Transverse colon (tissue), 4 donors: Measurements from ENCODE around the gene NUDT21. TPM values are rescaled to one million over a fixed set of nuclear protein-coding genes. Genes with fewer than 3 reads are reported as not detected.

ENCODE experiments used
- DNase-seq: peaks from one replicate; pipeline ENCODE4 v3.0.0-alpha.2; 2019
- H3K27ac ChIP-seq, 4 donors: fragments of 200-600 bp; sonication (generic); 2 replicates each; pipeline ENCODE4 v1.5.1; 2016 to 2018; ENCODE audit warnings: inconsistent platforms in 4 of 4
- H3K27me3 ChIP-seq: fragments of 200-600 bp; sonication (generic); 2 replicates; pipeline ENCODE4 v1.5.1; 2017; ENCODE audit warnings: inconsistent platforms
- H3K36me3 ChIP-seq, 4 donors: fragments of 200-600 bp; sonication (generic); 2 replicates each; pipeline ENCODE4 v1.5.1; 2017 to 2019; ENCODE audit warnings: inconsistent platforms in 4 of 4
- H3K4me1 ChIP-seq, 4 donors: fragments of 200-600 bp; sonication (generic); 2 replicates each; pipeline ENCODE4 v1.5.1; 2017 to 2020; ENCODE audit warnings: inconsistent platforms in 4 of 4
- H3K4me3 ChIP-seq, 4 donors: fragments of 200-600 bp; sonication (generic); 1 replicate in 1 of 4; 2 replicates in 3 of 4; pipeline versions ENCODE4 v1.5.1 to v1.6.1; 2017 to 2019; ENCODE audit warnings: inconsistent platforms in 4 of 4
- H3K9me3 ChIP-seq, 2 donors: fragments of 200-600 bp; sonication (generic); 2 replicates each; pipeline ENCODE4 v1.5.1; 2017 to 2019; ENCODE audit warnings: inconsistent platforms in 2 of 2
- CTCF ChIP-seq, 5 experiments: fragments of 200-600 bp in 3 of 5; fragments of 450-650 bp in 2 of 5; sonication (generic) in 3 of 5; IDR thresholded peaks; 1 replicate in 2 of 5; 2 replicates in 3 of 5; pipeline ENCODE4 v1.5.1; 2016 to 2017; ENCODE audit warnings: antibody characterized with exemption in 5 of 5, inconsistent platforms in 3 of 5, mild to moderate bottlenecking in 2 of 5, moderate library complexity in 1 of 5
- EP300 ChIP-seq: sonication (generic); formaldehyde crosslinking; IDR thresholded peaks from one replicate; pipeline ENCODE4 v1.6.1; 2017; ENCODE audit warnings: antibody characterized with exemption, low read depth
- POLR2A ChIP-seq: fragments of 450-650 bp; IDR thresholded peaks from one replicate; pipeline ENCODE4 v1.6.1; 2016; ENCODE audit warnings: antibody characterized with exemption, mild to moderate bottlenecking, moderate library complexity
- POLR2AphosphoS5 ChIP-seq, 3 donors: sonication (generic); formaldehyde crosslinking; IDR thresholded peaks; one replicate each; pipeline ENCODE4 v1.6.1; 2016; ENCODE audit warnings: antibody characterized with exemption in 3 of 3
- WGBS, 2 donors: methylation state at CpG; one replicate each; pipeline ENCODE4 v1.1.5; 2018; ENCODE audit warnings: low coverage in 1 of 2; 5-methylcytosine and 5-hydroxymethylcytosine counted together
- in situ Hi-C, 4 donors: fragments of 200-750 bp; cut with MboI; loops; one replicate each; pipeline versions ENCODE4 v1.15.0 to v1.15.1; 2017; ENCODE audit warnings: low sequenced_read_pairs in 3 of 4, low pct_ligation_motif_present in 1 of 4, low pct_unique_long_range_greater_than_20kb in 1 of 4
- intact Hi-C: fragments of 100-400 bp; cut with DNase I; formaldehyde crosslinking; loops from one replicate; pipeline ENCODE4 v1.15.1; 2023; ENCODE audit warnings: low total_unique reads
- total RNA-seq, 4 donors: library from RNA; depleted of rRNA; stranded (reverse); fragments of >200 nt; gene quantifications; one replicate each; pipeline ENCODE4 v1.1.0, GENCODE V29; 2016

The NUDT21 gene
- total RNA-seq, 4 donors from 2014 or later, result 7.5 to 41.9 (median 23.0) TPM

GRCh38 chr16:56475201-56475600, 24.1 kb upstream of the NUDT21 start:
- in situ Hi-C loops (no loop called here), intact Hi-C loops (no loop called here)
- no peak for DNase-seq
- no peaks in the 10 kb centered on the region for H3K4me1 ChIP-seq
- WGBS, 2 donors, result 87% methylated on average over 2 of the region's 2 CpGs; no CpG with 5 or more reads in 1 of the 2 donors
- H3K27me3 ChIP-seq, result no peaks in the 10 kb centered on the region
- H3K4me3 ChIP-seq, result no peak overlapping the region
- H3K36me3 ChIP-seq, result peaks cover 0 to 72% (median 35%) of the 10 kb centered on the region in 4 donors
- H3K27ac ChIP-seq, result no peak overlapping the region
- H3K9me3 ChIP-seq, result no peaks in the 10 kb centered on the region
- no peak for TF ChIP-seq POLR2A
- no peak for TF ChIP-seq EP300
- TF ChIP-seq CTCF (IDR thresholded peaks at IDR 0.05), result no peak
- no peak for TF ChIP-seq POLR2AphosphoS5 (IDR thresholded peaks at IDR 0.05)

GRCh38 chr16:56470666-56471065, 19.5 kb upstream of the NUDT21 start:
- Histone ChIP-seq H3K36me3 (peaks cover 0 to 89% (median 42%) of the 10 kb centered on the region in 4 donors), H3K27me3 (no peaks in the 10 kb centered on the region)
- TF ChIP-seq EP300, result no peak
- no peak for TF ChIP-seq CTCF (IDR thresholded peaks at IDR 0.05)
- no peak for TF ChIP-seq POLR2A
- TF ChIP-seq POLR2AphosphoS5 (IDR thresholded peaks at IDR 0.05), result no peak

GRCh38 chr16:56470232-56470631, 19.1 kb upstream of the NUDT21 start:
- H3K27me3 ChIP-seq, result no peaks in the 10 kb centered on the region
- no peak overlapping the region for H3K4me3 ChIP-seq
- no peak for DNase-seq
- H3K9me3 ChIP-seq, result no peaks in the 10 kb centered on the region
- in situ Hi-C loops, result no loop called here
- WGBS, 2 donors, result 81 to 90% methylated on average over 2 to 3 of the region's 3 CpGs
- peaks cover 0 to 84% (median 41%) of the 10 kb centered on the region in 4 donors for H3K36me3 ChIP-seq
- no peaks in the 10 kb centered on the region for H3K4me1 ChIP-seq
- no peak overlapping the region for H3K27ac ChIP-seq
- TF ChIP-seq CTCF (IDR thresholded peaks at IDR 0.05) (no peak), POLR2A (no peak), POLR2AphosphoS5 (IDR thresholded peaks at IDR 0.05) (no peak), EP300 (no peak)
- intact Hi-C loops, result no loop called here

More at GRCh38 chr16:56470666-56471065, 19.5 kb upstream of the NUDT21 start:
- Histone ChIP-seq H3K4me3 (no peak overlapping the region), H3K27ac (no peak overlapping the region), H3K9me3 (no peaks in the 10 kb centered on the region), H3K4me1 (no peaks in the 10 kb centered on the region)
- in situ Hi-C loops (no loop called here), intact Hi-C loops (no loop called here)
- DNase-seq, result no peak
- WGBS, 2 donors, result 83 to 93% methylated on average over 1 of the region's 1 CpG

GRCh38 chr16:56469748-56470147, 18.6 kb upstream of the NUDT21 start:
- no peak overlapping the region for H3K4me3 ChIP-seq
- 91 to 95% methylated on average over 7 of the region's 7 CpGs for WGBS, 2 donors
- H3K4me1 ChIP-seq, result no peaks in the 10 kb centered on the region
- in situ Hi-C loops, result no loop called here
- no peaks in the 10 kb centered on the region for H3K9me3 ChIP-seq
- no peaks in the 10 kb centered on the region for H3K27me3 ChIP-seq
- H3K36me3 ChIP-seq, result peaks cover 0 to 80% (median 39%) of the 10 kb centered on the region in 4 donors
- TF ChIP-seq POLR2AphosphoS5 (IDR thresholded peaks at IDR 0.05) (no peak), EP300 (no peak), POLR2A (no peak), CTCF (IDR thresholded peaks at IDR 0.05) (no peak)
- intact Hi-C loops, result no loop called here
- no peak overlapping the region for H3K27ac ChIP-seq
- DNase-seq, result no peak
